ENCODE measurements around the gene ABCC1. TPM values are rescaled to one million over a fixed set of nuclear protein-coding genes. Genes with fewer than 3 reads are reported as not detected.

Gene ABCC1
- total RNA-seq, 1 donor from 2014 or later: 9.9 TPM

DNA sequence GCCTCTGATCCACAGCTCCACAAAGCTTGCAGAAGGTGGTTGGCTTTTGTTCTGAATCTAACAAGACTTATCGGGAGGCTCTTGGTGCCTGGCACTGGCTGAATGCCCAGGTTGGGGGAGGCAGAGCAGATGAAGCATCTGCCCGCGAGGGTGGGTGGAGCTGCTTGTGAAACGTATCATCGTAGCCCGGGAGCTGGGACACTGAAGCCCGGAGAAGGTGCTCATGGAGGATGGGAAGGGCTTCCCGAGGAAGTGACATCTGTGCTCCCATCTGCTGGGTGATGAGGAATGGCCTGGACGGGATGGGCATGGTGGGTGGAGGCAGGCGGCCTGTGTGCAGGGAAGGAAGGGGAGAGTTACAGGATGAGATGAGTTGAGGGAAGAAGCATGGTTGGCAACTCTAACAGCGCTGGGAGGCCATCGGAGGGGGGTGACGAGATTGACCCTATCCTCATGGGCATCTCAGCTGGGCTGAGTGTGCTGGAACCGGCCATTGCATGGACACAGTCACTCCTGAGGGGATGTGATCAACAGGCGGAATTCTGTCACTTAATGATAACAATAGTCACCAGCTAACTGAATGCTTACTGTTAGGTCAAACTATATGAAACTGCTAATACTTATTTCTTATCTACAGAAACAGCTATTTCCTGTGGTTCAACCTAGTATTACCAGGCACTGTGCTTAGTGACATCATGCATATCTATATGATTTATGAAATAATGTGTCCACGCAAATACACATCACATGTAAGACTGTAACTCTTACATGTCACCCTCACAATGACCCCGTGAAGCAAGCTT, 171.2 kb downstream of the ABCC1 start:
- Histone ChIP-seq H3K27ac (ENCODE audit: low read depth, low read length) (no peak overlapping the region), H3K4me1 (ENCODE audit: control insufficient read depth in 3 of 3, insufficient read depth in 3 of 3, low read length in 3 of 3) (peaks cover 0 to 9% (median 0%) of the 10 kb centered on the region in 3 donors), H3K9ac (ENCODE audit: low read depth in 1 of 3, low read length in 3 of 3) (no peak overlapping the region), H3K36me3 (ENCODE audit: control insufficient read depth in 3 of 3, insufficient read depth in 3 of 3, low read length in 3 of 3) (peaks cover 39 to 52% (median 48%) of the 10 kb centered on the region in 3 donors), H3K4me3 (ENCODE audit: low read length in 3 of 3) (no peak overlapping the region), H3K27me3 (ENCODE audit: control insufficient read depth in 3 of 3, insufficient read depth in 3 of 3, low read length in 3 of 3) (no peaks in the 10 kb centered on the region), H3K9me3 (ENCODE audit: control insufficient read depth in 3 of 3, low read length in 3 of 3) (peaks cover 0 to 4% (median 0%) of the 10 kb centered on the region in 3 donors)

DNA sequence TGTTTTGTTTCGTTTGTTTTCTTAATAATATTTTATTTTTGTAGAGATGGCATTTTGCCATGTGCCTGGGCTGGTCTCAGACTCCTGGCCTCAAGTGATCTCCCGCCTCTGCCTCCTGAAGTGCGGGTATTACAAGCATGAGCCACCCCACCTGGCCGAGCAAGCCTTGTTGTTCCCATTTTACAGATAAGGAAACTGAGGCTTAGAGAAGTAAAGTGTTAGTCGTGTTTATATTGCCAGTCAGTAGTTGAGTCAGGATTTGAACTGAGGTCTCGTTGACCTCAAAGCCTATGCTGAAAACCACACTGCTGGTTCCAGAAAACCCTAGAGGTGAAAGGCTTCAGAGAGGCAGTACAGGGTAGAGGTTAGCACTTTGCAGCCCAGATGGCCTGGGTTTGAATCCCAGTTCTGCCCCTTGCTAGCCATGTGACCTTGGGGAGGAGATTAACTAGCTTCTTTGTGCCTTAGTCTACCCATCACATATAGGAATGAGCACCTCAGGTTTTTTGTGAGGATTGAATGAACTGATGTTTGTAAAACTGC, 171.8 kb downstream of the ABCC1 start:
- Histone ChIP-seq H3K36me3 (ENCODE audit: control insufficient read depth in 3 of 3, insufficient read depth in 3 of 3, low read length in 3 of 3) (peaks cover 38 to 52% (median 47%) of the 10 kb centered on the region in 3 donors), H3K27me3 (ENCODE audit: control insufficient read depth in 3 of 3, insufficient read depth in 3 of 3, low read length in 3 of 3) (no peaks in the 10 kb centered on the region), H3K4me3 (ENCODE audit: low read length in 3 of 3) (no peak overlapping the region), H3K9me3 (ENCODE audit: control insufficient read depth in 3 of 3, low read length in 3 of 3) (peaks cover 0 to 4% (median 0%) of the 10 kb centered on the region in 3 donors), H3K9ac (ENCODE audit: low read depth in 1 of 3, low read length in 3 of 3) (no peak overlapping the region), H3K4me1 (ENCODE audit: control insufficient read depth in 3 of 3, insufficient read depth in 3 of 3, low read length in 3 of 3) (peaks cover 0 to 9% (median 0%) of the 10 kb centered on the region in 3 donors), H3K27ac (ENCODE audit: low read depth, low read length) (no peak overlapping the region)

DNA sequence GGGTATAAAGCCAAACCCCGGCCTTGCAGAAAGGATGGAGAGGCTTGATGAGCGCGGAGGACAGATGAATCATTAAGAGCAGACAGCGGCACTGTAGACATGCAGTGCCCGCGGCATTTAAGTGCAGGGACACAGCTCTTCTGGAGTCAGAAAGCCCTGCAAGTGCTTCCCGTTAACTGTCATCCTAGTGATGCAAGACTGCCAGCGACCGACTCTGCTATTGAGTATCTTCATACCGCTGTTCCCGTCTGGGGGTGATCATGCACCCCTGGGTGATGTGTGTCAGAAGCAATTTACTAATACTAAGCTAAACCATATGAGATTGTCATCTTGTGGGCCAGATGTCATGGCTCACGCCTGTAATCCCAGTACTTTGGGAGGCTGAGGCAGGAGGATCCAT, 172.8 kb downstream of the ABCC1 start:
- peaks cover 0 to 9% (median 2%) of the 10 kb centered on the region in 3 donors for H3K4me1 ChIP-seq (ENCODE audit: control insufficient read depth in 3 of 3, insufficient read depth in 3 of 3, low read length in 3 of 3)
- H3K9ac ChIP-seq (ENCODE audit: low read depth in 1 of 3, low read length in 3 of 3): no peak overlapping the region
- peaks cover 41 to 52% (median 41%) of the 10 kb centered on the region in 3 donors for H3K36me3 ChIP-seq (ENCODE audit: control insufficient read depth in 3 of 3, insufficient read depth in 3 of 3, low read length in 3 of 3)
- H3K4me3 ChIP-seq (ENCODE audit: low read length in 3 of 3): no peak overlapping the region
- no peaks in the 10 kb centered on the region for H3K27me3 ChIP-seq (ENCODE audit: control insufficient read depth in 3 of 3, insufficient read depth in 3 of 3, low read length in 3 of 3)
- peaks cover 0 to 4% (median 0%) of the 10 kb centered on the region in 3 donors for H3K9me3 ChIP-seq (ENCODE audit: control insufficient read depth in 3 of 3, low read length in 3 of 3)
- no peak overlapping the region for H3K27ac ChIP-seq (ENCODE audit: low read depth, low read length)

GRCh38 chr16:16124438-16124837, 175.0 kb downstream of the ABCC1 start:
- Histone ChIP-seq H3K27ac (ENCODE audit: low read depth, low read length) (no peak overlapping the region), H3K9ac (ENCODE audit: low read depth in 1 of 3, low read length in 3 of 3) (no peak overlapping the region), H3K9me3 (ENCODE audit: control insufficient read depth in 3 of 3, low read length in 3 of 3) (peaks cover 0 to 4% (median 0%) of the 10 kb centered on the region in 3 donors), H3K36me3 (ENCODE audit: control insufficient read depth in 3 of 3, insufficient read depth in 3 of 3, low read length in 3 of 3) (peaks cover 35 to 46% (median 40%) of the 10 kb centered on the region in 3 donors), H3K4me3 (ENCODE audit: low read length in 3 of 3) (no peak overlapping the region), H3K4me1 (ENCODE audit: control insufficient read depth in 3 of 3, insufficient read depth in 3 of 3, low read length in 3 of 3) (peaks cover 0 to 9% (median 5%) of the 10 kb centered on the region in 3 donors), H3K27me3 (ENCODE audit: control insufficient read depth in 3 of 3, insufficient read depth in 3 of 3, low read length in 3 of 3) (no peaks in the 10 kb centered on the region)

- H3K4me1 ChIP-seq (ENCODE audit: control insufficient read depth in 3 of 3, insufficient read depth in 3 of 3, low read length in 3 of 3): peaks cover 0 to 5% (median 4%) of the 10 kb centered on the region in 3 donors
- no peak overlapping the region for H3K4me3 ChIP-seq (ENCODE audit: low read length in 3 of 3)
- no peaks in the 10 kb centered on the region for H3K27me3 ChIP-seq (ENCODE audit: control insufficient read depth in 3 of 3, insufficient read depth in 3 of 3, low read length in 3 of 3)
- peaks cover 0 to 4% (median 0%) of the 10 kb centered on the region in 3 donors for H3K9me3 ChIP-seq (ENCODE audit: control insufficient read depth in 3 of 3, low read length in 3 of 3)
- no peak overlapping the region for H3K9ac ChIP-seq (ENCODE audit: low read depth in 1 of 3, low read length in 3 of 3)
- H3K36me3 ChIP-seq (ENCODE audit: control insufficient read depth in 3 of 3, insufficient read depth in 3 of 3, low read length in 3 of 3): peaks cover 39 to 44% (median 39%) of the 10 kb centered on the region in 3 donors
- no peak overlapping the region for H3K27ac ChIP-seq (ENCODE audit: low read depth, low read length)
Observed at GRCh38 chr16:16124974-16125373, 175.6 kb downstream of the ABCC1 start.

DNA sequence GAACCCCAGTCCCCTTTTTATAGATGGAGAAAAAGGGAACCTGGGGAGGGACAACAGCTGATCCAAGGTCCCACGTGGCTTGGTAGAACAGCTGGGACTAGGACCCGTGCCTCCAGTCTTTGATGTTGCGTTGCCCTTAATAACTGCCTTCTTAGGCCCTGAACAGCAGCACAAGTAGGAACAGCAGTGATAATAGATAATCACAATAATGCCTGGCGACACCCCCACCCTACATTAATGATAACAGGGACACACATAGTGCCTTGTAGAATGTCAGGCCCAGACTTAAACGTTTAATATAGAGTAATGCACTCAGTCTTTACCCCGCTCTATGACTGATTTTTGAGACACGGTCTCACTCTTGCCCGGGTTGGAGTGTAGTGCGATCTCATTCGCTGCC, 177.5 kb downstream of the ABCC1 start:
- Histone ChIP-seq H3K9me3 (ENCODE audit: control insufficient read depth in 3 of 3, low read length in 3 of 3) (peaks cover 0 to 4% (median 0%) of the 10 kb centered on the region in 3 donors), H3K4me1 (ENCODE audit: control insufficient read depth in 3 of 3, insufficient read depth in 3 of 3, low read length in 3 of 3) (peaks cover 0 to 5% (median 0%) of the 10 kb centered on the region in 3 donors), H3K4me3 (ENCODE audit: low read length in 3 of 3) (no peak overlapping the region), H3K9ac (ENCODE audit: low read depth in 1 of 3, low read length in 3 of 3) (no peak overlapping the region), H3K36me3 (ENCODE audit: control insufficient read depth in 3 of 3, insufficient read depth in 3 of 3, low read length in 3 of 3) (peaks cover 34 to 46% (median 35%) of the 10 kb centered on the region in 3 donors), H3K27ac (ENCODE audit: low read depth, low read length) (no peak overlapping the region), H3K27me3 (ENCODE audit: control insufficient read depth in 3 of 3, insufficient read depth in 3 of 3, low read length in 3 of 3) (no peaks in the 10 kb centered on the region)

- Histone ChIP-seq H3K4me1 (ENCODE audit: control insufficient read depth in 3 of 3, insufficient read depth in 3 of 3, low read length in 3 of 3) (peaks cover 0 to 5% (median 0%) of the 10 kb centered on the region in 3 donors), H3K9me3 (ENCODE audit: control insufficient read depth in 3 of 3, low read length in 3 of 3) (peaks cover 0 to 4% (median 0%) of the 10 kb centered on the region in 3 donors), H3K4me3 (ENCODE audit: low read length in 3 of 3) (no peak overlapping the region), H3K27me3 (ENCODE audit: control insufficient read depth in 3 of 3, insufficient read depth in 3 of 3, low read length in 3 of 3) (no peaks in the 10 kb centered on the region), H3K27ac (ENCODE audit: low read depth, low read length) (no peak overlapping the region), H3K9ac (ENCODE audit: low read depth in 1 of 3, low read length in 3 of 3) (no peak overlapping the region), H3K36me3 (ENCODE audit: control insufficient read depth in 3 of 3, insufficient read depth in 3 of 3, low read length in 3 of 3) (peaks cover 29 to 43% (median 32%) of the 10 kb centered on the region in 3 donors)
Observed at GRCh38 chr16:16127469-16128116, 178.2 kb downstream of the ABCC1 start.

- H3K27me3 ChIP-seq (ENCODE audit: control insufficient read depth in 3 of 3, insufficient read depth in 3 of 3, low read length in 3 of 3): no peaks in the 10 kb centered on the region
- H3K36me3 ChIP-seq (ENCODE audit: control insufficient read depth in 3 of 3, insufficient read depth in 3 of 3, low read length in 3 of 3): peaks cover 29 to 47% (median 37%) of the 10 kb centered on the region in 3 donors
Observed at GRCh38 chr16:16131204-16131603, 181.8 kb downstream of the ABCC1 start.

GRCh38 chr16:16131659-16132058, 182.2 kb downstream of the ABCC1 start:
- Histone ChIP-seq H3K9me3 (ENCODE audit: control insufficient read depth in 3 of 3, low read length in 3 of 3) (no peaks in the 10 kb centered on the region), H3K27ac (ENCODE audit: low read depth, low read length) (no peak overlapping the region), H3K9ac (ENCODE audit: low read depth in 1 of 3, low read length in 3 of 3) (no peak overlapping the region), H3K36me3 (ENCODE audit: control insufficient read depth in 3 of 3, insufficient read depth in 3 of 3, low read length in 3 of 3) (peaks cover 33 to 49% (median 41%) of the 10 kb centered on the region in 3 donors), H3K27me3 (ENCODE audit: control insufficient read depth in 3 of 3, insufficient read depth in 3 of 3, low read length in 3 of 3) (no peaks in the 10 kb centered on the region), H3K4me1 (ENCODE audit: control insufficient read depth in 3 of 3, insufficient read depth in 3 of 3, low read length in 3 of 3) (peaks cover 0 to 5% (median 0%) of the 10 kb centered on the region in 3 donors), H3K4me3 (ENCODE audit: low read length in 3 of 3) (no peak overlapping the region)

More at GRCh38 chr16:16131204-16131603, 181.8 kb downstream of the ABCC1 start:
- Histone ChIP-seq H3K9me3 (ENCODE audit: control insufficient read depth in 3 of 3, low read length in 3 of 3) (no peaks in the 10 kb centered on the region), H3K4me3 (ENCODE audit: low read length in 3 of 3) (no peak overlapping the region), H3K4me1 (ENCODE audit: control insufficient read depth in 3 of 3, insufficient read depth in 3 of 3, low read length in 3 of 3) (peaks cover 0 to 5% (median 0%) of the 10 kb centered on the region in 3 donors), H3K27ac (ENCODE audit: low read depth, low read length) (no peak overlapping the region), H3K9ac (ENCODE audit: low read depth in 1 of 3, low read length in 3 of 3) (no peak overlapping the region)

Data from skeletal muscle tissue (tissue), 4 donors.